NOMO-1 (cell line): Measurements from ENCODE around the gene SOD3.
A peak's percentile ranks its signal among the peaks of the same experiment; 100 is the strongest.

Experiments used
- DNase-seq, 2 experiments: peaks; one replicate each; lab custom pipeline; 2025; ENCODE audit not compliant: unreplicated experiment in 2 of 2; lab: John Stamatoyannopoulos, UW

Gene SOD3, protein sequence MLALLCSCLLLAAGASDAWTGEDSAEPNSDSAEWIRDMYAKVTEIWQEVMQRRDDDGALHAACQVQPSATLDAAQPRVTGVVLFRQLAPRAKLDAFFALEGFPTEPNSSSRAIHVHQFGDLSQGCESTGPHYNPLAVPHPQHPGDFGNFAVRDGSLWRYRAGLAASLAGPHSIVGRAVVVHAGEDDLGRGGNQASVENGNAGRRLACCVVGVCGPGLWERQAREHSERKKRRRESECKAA

DNA sequence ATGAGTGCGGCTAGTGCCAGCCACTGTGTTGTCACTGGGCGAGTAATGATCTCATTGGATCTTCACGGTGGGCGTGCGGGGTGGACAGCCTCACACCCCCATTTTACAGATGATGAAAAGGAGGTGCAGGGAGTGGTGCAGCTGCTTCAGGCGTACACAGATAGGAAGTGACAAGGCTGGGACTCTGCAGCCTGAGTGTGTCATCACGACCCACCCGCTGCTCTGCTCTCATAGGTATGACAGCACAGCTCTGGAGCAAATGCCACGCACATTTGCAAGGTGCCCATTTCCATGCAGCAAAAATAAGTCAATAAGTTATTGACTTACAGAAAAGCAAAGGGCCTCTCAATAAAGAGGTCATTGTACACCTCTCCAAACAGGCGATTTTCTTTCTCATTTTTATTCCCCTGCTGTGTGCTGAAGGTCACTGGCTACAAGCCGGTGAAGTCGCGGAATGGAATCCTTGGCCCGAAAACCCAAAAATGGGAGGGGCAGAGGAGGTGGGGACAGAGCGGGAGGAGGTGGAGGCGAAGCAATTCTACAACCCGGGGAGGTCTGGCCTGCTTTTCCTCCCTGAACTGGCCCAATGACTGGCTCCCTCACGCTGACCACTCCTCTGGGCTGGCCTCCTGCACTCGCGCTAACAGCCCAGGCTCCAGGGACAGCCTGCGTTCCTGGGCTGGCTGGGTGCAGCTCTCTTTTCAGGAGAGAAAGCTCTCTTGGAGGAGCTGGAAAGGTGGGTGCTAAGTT lies at the start of gene SOD3:
SOD3 (plus strand) TSS at position 658 of the 750 bp plus-strand sequence. CDS start 3,949 bp downstream, outside the sequence.
- no peak for DNase-seq

DNA sequence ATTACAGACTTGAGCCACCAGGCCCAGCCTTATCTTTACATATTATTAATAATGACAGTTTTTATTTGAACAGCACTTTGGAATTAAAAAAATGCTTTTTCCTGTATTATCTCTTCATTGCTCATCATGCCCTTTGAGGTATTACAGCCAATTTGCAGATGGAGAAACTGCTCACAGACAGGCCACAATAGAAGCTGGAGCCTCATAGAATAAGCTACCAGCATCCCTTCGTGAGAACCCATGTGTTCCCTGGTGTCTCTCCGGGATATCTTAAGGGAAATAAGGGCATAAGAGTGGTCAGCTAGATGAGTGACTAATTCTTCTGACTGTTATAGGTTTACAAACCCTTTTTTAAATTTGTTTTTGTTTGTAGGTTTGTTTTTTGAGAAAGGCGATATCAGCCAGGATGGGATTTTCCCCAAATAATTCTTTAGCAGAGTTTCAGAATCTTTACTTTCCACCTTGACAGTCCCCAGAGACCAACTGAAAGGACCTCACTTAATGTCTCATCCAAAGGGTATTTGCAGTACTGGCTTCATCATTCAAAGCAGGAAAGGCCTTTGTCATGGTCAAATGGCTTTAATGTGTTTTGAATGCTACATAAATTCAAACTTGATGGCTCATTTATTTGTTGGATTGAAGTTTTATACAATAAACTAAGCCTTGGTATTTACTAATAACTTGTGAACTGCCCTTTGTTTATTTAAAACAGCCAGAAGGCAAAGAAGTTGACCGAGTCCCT lies 48.0 kb upstream of the SOD3 start:
- DNase-seq, result no peak

DNA sequence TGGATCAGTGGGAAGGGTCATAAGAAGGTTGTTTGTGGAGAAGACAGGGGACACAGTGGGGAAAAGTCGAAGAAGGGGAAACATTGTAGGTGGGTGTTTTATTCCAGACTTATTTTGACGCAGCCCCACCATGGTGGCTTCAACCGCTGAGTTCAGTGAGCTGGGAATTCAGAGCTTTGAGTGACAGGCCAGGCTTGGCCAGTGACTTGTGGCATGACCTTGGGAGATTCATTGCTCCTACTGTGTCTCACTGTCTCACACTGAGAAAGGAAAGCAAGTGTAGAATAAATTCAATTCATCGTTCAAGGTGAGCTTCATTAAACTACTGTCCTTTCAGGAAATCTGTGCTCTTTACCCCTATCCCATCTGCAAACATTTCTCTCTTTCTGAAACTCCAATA lies 47.4 kb upstream of the SOD3 start:
- DNase-seq, result no peak

DNA sequence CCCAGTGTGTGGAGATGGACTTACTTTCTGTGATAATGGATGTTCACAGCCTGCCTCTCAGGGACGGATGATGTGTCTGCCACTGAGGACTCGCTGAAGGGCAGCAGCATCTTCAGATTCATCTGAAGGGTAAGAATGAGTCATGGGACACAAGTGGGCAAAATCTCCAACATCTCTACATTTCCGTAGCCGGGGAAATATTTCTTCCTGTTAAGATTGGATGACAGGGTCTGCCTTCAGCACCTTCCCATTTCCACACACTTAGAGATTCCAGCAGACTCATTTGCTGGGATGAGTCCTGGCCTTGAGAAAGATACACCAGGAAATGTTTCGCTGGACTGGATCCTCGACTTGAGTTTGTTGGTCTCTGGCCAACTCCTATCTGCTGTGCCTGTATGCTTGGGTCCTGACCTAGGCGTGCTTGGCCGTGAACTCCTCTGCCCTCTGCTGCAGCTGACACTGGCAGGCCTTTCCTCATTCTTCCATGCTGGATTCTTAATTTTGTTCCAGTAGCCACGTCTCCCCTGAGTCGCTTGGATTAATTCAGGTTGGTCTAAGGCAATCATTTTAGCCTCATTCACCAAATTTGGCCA lies 46.5 kb upstream of the SOD3 start:
- DNase-seq, result no peak

DNA sequence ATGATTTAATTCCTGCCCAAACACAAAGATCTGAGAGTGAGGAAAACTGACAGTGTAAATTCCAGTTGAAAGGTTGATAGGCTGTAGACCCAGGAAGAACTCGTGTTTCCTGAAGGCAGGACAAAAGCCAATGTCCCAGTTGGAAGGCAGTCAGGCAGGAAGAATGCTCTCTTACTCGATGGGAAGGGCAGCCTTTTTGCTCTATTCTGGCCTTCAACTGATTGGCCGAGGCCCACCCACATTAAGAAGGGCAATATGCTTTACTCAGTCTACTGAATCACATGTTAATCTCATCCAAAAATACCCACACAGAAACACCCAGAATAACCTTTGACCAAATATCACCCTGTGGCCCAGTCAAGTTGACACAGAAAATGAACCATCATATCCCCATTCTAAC lies 45.3 kb upstream of the SOD3 start:
- no peak for DNase-seq

DNA sequence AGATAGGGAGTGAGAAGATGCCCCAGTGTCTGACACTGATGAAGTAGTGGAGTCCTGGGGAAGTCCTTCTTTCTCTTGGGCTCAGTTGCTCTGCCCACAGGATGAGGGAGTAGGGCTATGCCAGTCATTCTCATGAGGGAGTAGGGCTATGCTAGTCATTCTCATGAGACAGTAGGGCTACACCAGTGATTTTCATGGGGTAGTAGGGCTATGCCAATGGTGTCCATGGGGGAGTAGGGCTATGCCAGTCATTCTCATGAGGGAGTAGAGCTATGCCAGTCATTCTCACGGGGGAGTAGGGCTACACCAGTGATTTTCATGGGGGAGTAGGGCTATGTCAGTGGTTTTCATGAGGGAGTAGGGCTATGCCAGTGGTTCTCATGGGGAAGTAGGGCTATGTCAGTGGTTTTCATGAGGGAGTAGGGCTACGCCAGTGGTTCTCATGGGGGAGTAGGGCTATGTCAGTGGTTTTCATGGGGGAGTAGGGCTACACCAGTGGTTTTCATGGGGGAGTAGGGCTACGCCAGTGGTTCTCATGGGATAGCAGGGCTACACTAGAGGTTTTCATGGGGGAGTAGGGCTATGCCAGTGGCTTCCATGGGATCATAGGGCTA lies 43.3 kb upstream of the SOD3 start:
- no peak for DNase-seq

DNA sequence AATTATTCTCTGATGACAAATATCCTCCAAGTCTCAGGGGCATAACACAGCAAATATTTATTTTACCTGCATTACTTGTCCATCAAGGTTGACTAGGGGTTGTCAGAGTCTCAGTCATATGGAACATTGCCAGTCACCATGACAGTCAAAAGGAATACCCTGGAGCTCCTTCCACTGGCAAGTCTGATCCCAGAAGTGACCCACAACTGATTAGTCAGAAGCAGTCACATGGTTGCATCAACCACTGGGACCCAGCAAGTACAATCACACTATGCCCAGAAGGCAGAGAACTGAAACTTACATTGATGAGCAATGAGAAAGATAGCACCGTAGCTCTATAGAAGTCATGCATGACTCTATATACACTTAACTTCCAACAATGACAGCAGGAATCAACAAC lies 41.9 kb upstream of the SOD3 start:
- DNase-seq, result peak in 1 of 2 experiments; percentile 22

DNA sequence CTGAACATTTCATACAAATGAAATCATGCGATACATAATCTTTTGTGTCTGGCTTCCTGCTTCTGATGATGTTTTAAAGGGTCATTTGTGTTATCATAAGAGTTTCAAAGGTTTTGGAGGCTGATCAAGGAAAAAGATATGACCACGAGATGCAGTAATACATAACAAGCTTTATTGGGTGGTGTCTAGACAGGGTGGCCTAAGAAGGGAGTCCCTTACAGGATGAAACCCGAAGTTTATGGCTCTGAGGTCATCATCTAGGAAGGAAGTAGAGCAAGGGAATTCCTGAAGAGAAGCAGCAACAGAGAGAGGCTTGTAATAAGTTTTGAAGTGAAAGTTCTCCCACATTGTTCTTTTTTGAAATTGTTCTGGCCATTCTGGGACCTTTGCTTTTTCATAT lies 40.8 kb upstream of the SOD3 start:
- DNase-seq, result no peak

DNA sequence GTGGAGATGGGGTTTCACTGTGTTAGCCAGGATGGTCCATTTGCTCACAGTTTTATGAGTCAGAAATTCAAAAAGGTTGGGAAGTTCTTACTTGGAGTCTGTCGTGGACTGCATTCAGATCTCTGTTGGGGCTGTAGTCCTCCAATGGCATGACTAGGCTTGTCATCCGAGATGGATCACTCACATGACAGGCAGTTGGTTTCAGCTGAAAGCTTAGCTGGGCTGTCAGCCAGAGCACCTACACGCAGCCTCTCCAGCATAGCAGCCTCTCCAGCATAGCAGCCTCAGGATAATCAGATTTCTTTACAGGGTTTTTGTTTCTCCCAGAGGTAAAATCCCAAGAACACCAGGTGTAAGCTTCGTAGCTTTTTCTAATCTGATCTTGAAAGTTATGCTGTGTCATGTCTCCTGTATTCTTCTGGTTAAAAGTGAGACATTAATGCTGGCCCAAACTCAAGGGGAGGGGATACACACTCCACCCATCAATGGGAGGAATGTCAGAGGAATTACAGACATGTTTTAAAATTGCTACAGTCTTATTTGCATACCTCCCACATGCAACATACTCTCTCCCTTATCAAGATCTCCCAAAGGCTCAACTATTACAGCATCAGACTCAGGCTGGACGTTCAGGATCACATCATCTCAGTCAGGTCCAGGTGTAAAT lies 31.6 kb upstream of the SOD3 start:
- DNase-seq, result no peak

DNA sequence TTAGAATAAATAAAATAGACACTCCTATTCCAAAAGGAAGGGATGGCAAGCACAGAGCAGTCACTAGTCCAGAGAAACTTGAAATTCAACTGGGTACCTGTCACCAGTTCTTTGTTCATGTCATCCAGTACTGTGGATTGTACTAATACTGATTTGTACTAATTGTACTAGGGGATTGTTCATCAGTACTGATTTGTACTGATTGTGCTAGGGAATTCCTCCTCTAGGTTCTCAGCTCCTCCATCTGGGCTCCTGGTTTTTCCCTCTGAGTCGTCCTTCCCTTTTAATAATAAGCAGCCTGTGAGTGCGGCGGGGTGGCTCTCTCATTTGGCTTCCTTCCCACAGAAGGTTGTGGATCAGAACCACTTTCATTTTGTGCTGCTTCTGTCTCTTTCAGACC lies 31.0 kb upstream of the SOD3 start:
- no peak for DNase-seq

DNA sequence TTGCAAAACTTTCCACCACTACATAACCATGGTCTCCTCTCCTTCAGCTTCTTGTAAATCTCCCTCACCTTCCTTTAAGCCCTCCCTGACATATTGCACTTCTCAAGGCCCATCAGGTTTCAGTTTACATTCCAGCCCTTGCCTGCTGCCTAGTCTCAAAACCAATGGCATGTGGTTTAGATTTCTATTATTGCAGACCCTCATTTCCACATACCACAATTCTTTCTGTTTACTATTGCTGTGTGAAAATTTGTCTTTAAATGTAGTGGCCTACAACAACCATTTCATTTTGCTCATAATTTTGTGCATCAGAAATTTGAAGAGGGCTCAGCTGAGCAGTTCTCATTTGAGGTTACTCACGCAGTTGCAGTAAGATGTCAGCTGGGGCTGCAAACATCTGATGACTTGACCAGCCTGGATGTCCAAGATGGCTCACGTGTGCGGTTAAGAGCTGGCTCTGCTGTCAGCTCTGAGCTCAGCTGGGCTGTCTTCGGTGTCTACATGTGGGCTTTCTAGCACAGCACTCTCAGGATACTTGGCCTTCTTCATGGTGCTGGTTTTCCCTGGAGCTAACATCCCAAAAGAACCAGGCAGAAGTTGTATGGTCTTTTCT lies 29.9 kb upstream of the SOD3 start:
- no peak for DNase-seq

DNA sequence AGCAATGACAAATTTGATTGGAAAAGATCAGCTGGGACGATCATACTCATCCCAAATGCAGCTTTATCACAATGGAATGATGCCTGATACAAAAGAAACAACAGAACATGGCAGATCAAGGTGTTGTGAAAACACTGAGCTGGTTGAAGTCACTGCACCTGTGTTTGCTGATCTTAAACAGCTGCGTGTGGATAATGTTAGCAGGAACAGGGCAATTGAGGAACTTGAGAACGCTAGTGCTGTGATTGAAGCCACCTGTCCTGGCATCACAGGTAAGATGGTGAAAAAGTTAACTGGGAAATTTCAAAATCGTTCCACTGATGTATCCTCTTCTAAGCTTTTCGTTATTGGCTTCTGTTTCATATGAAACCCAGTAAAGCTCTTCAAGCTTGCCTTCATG lies 27.4 kb upstream of the SOD3 start:
- DNase-seq, result no peak

DNA sequence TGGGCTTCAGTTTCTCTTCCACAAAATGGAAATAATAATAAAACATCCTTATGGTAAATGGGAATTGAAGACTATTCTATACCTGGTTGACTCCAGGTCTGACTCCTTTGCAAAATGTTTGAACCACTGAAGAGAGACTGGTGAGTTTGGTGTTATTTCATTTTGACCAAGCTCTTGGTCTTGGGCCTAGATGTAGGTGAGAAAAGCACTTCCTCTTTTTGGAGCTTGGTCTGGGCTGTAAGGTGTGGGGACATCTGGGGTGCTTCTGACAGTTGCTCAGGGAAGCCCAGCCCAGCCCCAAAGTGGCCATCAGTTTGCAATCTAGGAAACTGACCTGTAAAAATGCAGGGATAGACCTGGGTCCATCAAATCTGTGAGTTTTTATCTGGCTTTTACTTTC lies 26.8 kb upstream of the SOD3 start:
- peak; percentile 18 to 27 for DNase-seq

DNA sequence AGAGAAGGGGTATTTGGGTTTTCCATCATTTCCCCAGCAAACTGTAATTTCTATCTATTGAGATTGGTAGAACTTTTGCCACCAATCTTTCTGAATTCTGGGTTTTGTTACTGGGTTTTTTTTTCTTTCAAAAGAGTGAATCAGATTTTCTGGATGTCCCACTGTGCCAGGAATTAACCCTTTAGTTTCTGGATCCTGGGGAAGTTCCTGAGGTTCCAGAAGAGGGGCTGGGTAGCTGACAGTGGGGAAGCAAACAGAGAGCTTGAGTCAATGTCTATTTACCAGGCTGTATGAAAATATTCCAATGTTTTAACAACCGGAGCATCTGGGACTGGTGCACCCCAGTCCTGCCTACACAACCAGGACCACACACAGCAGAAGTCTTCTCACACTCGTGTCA lies 25.8 kb upstream of the SOD3 start:
- no peak for DNase-seq

DNA sequence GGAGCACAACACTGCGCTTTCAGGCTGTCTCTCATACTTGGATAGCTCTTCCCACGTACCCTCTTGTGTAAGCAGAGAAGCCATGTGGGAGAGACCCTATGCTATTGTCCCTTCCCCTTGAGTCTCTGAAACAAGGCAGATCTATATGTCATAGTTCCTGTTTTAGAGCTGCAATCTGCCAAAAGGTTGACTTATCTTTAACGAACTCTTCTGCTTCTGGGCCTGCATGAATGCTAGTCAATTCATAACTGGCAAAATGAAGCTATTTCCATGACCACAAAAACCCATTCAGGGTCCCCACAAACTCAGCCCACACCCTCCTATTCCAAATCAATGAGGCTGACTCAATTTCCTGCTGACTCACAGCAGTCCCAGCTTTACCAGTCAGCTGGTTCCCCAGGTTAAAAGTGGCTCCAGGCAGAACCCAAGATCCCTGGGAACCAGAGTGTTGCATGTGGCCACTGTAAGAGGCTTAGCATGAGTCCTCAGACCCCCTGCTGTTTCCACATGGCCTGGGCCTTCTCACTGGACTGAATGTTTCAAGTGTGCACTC lies 25.3 kb upstream of the SOD3 start:
- DNase-seq, result peak; percentile 88 to 93

DNA sequence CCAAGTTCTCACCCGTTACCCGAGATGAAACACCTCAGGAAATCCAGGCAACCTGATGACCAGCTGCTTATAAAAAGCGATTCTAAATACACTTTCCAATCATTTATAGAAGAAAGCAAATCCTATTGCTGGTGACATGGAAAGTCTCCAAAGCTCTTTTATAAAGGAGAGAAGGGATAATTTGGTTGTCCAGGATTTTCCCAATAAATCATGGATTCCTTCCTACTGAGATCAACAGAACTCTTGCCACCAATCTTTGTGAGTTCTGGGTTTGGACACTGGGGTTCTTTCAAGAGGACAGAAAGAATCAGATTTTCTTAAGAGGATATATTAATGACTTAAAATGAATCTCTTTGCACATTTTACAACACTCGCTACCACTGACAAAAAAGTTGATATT lies 24.7 kb upstream of the SOD3 start:
- DNase-seq, result no peak

DNA sequence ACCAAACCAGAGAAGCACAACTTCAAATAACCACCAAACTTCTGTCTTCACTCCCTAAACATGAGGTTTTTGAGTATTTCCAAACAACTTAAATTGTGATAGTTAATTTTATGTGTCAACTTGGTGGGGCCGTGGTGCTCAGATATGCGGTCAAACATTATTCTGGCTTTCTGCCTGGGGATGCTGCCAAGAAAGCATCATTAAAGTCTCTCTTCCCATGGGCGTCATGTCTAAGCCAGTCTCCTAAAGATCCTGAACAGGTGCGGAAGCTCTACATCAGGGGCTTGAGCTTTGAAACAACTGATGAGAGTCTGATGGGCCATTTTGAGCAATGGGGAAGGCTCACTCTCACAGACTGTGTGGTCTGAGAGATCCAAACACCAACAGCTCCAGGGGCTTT lies 24.1 kb upstream of the SOD3 start:
- DNase-seq, result no peak

DNA sequence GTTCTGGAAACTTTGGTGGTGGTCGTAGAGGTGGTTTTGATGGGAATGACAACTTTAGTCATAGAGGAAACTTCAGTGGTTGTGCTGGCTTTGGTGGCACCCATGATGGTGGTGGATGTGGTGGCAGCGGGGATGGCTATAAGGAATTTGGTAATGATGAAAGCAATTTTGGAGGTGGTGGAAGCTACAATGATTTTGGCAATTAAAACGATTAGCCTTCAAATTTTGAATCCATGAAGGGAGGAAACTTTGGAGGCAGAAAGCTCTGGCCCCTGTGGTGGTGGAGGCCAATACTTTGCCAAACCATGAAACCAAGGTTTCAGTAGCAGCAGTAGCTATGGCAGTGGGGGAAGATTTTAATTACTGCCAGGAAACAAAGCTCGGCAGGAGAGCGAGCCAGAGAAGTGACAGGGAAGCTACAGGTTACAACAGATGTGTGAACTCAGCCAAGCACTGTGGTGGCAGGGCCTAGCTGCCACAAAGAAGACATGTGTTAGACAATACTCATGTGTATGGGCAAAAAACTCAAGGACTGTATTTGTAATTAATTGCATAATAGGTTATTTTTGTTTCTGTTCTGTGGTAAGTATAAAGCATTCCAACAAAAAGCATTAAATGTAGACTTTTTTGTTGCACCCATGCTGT lies 23.2 kb upstream of the SOD3 start:
- DNase-seq, result no peak

DNA sequence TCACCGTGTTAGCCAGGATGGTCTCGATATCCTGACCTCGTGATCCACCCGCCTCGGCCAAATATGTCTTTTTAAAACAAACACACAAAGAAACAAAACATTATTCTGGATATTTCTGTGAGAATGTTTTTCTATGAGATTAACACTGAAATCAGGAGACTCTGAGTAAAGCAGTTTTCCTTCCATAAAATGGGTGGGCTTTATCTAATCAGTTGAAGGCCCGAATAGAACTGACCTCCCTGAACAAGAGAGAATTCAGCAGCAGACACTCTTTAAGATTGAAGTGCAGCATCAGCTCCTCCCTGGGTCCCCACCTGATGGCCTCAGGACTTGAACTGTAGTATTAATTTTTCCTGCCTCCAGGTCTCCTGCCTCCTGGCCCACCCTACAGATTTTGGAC lies 22.4 kb upstream of the SOD3 start:
- DNase-seq, result no peak
